ENCODE results near the gene TPX2. TPM values are rescaled to one million over a fixed set of nuclear protein-coding genes. Genes with fewer than 3 reads are reported as not detected.
A peak's percentile ranks its signal among the peaks of the same experiment; 100 is the strongest.

The TPX2 gene
- total RNA-seq, 1 donor from 2014 or later = 278 TPM

GRCh38 chr20:31848088-31848999 is 109.3 kb downstream of the TPX2 start:
- no peaks in the 10 kb centered on the region for H3K9me3 Mint-ChIP-seq
- no peak overlapping the region for H3K4me3 Mint-ChIP-seq
- no peaks in the 10 kb centered on the region for H3K36me3 Mint-ChIP-seq
- TF ChIP-seq CTCF (IDR thresholded peaks at IDR 0.05) (no peak), EZH2phosphoT487 (IDR thresholded peaks at IDR 0.05) (no peak), EZH2 (IDR thresholded peaks at IDR 0.05) (no peak)
- no peak overlapping the region for H3K27ac Mint-ChIP-seq
- no peak overlapping the region for H2AFZ ChIP-seq (replicated peaks)
- H3K4me1 Mint-ChIP-seq = peaks cover 7% of the 10 kb centered on the region
- no peaks in the 10 kb centered on the region for H3K9me3 ChIP-seq (ENCODE audit: low read depth)
- H3K27me3 ChIP-seq = peaks cover 53% of the 10 kb centered on the region
- H3K36me3 ChIP-seq = no peaks in the 10 kb centered on the region
- H4K20me1 ChIP-seq (ENCODE audit: low read depth) = no peaks in the 10 kb centered on the region
- H3F3A ChIP-seq (ENCODE audit: low read depth) = peaks cover 6% of the 10 kb centered on the region
- peaks cover 19% of the 10 kb centered on the region for H3K4me1 ChIP-seq
- H3K79me2 ChIP-seq (ENCODE audit: low read depth) = no peaks in the 10 kb centered on the region
- H3K27ac ChIP-seq = no peak overlapping the region
- DNase-seq (ENCODE audit: low spot score) = no peak
- no peak overlapping the region for H3K4me2 ChIP-seq
- H3K4me3 ChIP-seq = no peak overlapping the region
- no peak overlapping the region for H3K9ac ChIP-seq
- peaks cover 12% of the 10 kb centered on the region for H3K27me3 Mint-ChIP-seq (ENCODE audit: insufficient read depth, low read depth)

DNA sequence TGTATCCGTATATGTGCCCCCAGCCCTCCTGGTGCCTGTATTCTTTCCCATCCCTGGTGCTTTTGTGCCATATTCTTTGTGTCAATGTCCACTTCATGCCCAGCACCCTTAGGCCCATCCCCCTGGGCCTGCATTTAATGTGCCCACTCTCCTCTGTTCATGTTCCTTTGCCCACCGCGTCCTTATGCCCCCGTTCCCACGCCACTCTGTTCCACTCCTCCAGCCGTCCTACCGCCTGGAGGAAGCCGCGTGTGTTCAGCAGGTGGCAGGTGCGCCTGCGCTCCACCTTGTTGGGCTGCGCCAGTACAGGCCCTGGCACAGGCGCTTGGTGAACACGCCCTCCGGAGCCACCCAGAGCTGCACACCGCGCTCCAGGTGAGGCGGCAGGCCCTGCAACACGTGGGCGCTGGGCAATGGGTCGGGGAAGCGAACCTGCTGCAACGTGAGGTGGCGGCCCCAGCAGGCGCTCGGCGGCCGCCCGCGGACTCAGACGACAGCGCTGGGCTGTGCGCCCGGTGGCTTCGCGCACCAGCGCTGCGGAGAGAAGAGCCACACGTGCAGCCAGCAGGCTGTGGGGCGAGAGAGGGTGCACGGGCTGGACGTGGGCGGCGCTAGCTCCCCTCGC is 110.3 kb downstream of the TPX2 start:
- H3K4me3 Mint-ChIP-seq = no peak overlapping the region
- no peak overlapping the region for H2AFZ ChIP-seq (replicated peaks)
- H3K27me3 ChIP-seq = peaks cover 53% of the 10 kb centered on the region
- DNase-seq (ENCODE audit: low spot score) = peak; percentile 37
- H3K27me3 Mint-ChIP-seq (ENCODE audit: insufficient read depth, low read depth) = peaks cover 5% of the 10 kb centered on the region
- H3K36me3 Mint-ChIP-seq = no peaks in the 10 kb centered on the region
- no peaks in the 10 kb centered on the region for H3K79me2 ChIP-seq (ENCODE audit: low read depth)
- H3K27ac ChIP-seq = no peak overlapping the region
- no peak overlapping the region for H3K27ac Mint-ChIP-seq
- peaks cover 6% of the 10 kb centered on the region for H3F3A ChIP-seq (ENCODE audit: low read depth)
- no peaks in the 10 kb centered on the region for H3K9me3 Mint-ChIP-seq
- no peak overlapping the region for H3K4me3 ChIP-seq
- no peak for TF ChIP-seq CTCF (IDR thresholded peaks at IDR 0.05)
- TF ChIP-seq EZH2 (IDR thresholded peaks at IDR 0.05) = peak; percentile 49
- TF ChIP-seq EZH2phosphoT487 (IDR thresholded peaks at IDR 0.05) = no peak
- peaks cover 15% of the 10 kb centered on the region for H3K4me1 ChIP-seq
- H4K20me1 ChIP-seq (ENCODE audit: low read depth) = no peaks in the 10 kb centered on the region
- no peaks in the 10 kb centered on the region for H3K9me3 ChIP-seq (ENCODE audit: low read depth)
- H3K9ac ChIP-seq = no peak overlapping the region
- no peaks in the 10 kb centered on the region for H3K4me1 Mint-ChIP-seq
- H3K36me3 ChIP-seq = no peaks in the 10 kb centered on the region
- H3K4me2 ChIP-seq = peak overlapping the region; percentile 31

Small RNA genes lying within 50 kb of the gene (small RNA-seq; reads per million reads assigned to genes)
- not detected for gene AL160175.1

Other genes starting within 250 kb of the TPX2 start
- gene HM13, start 224.8 kb upstream of the TPX2 start, total RNA-seq (ENCODE audit: low replicate concordance) = 46.2 and 81.5 TPM in 2 replicates
- 80.8 and 133 TPM in 2 replicates for gene ID1, start 134.0 kb upstream of the TPX2 start, total RNA-seq (ENCODE audit: low replicate concordance)
- gene COX4I2, start 101.4 kb upstream of the TPX2 start, total RNA-seq (ENCODE audit: low replicate concordance) = not detected in 2 replicates
- 60.0 and 74.6 TPM in 2 replicates for gene BCL2L1, start 16.4 kb upstream of the TPX2 start, total RNA-seq (ENCODE audit: low replicate concordance)
- 0.22 TPM in 1 of 2 replicates, not detected in the other for gene MYLK2, start 80.1 kb downstream of the TPX2 start, total RNA-seq (ENCODE audit: low replicate concordance)
- 0.53 TPM in 1 of 2 replicates, not detected in the other for gene FOXS1, start 106.3 kb downstream of the TPX2 start, total RNA-seq (ENCODE audit: low replicate concordance)
- 0.45 and 1.1 TPM in 2 replicates for gene DUSP15, start 131.2 kb downstream of the TPX2 start, total RNA-seq (ENCODE audit: low replicate concordance)
- 0.34 TPM in 1 of 2 replicates, not detected in the other for gene TTLL9, start 131.3 kb downstream of the TPX2 start, total RNA-seq (ENCODE audit: low replicate concordance)
- 11.1 and 15.3 TPM in 2 replicates for gene PDRG1, start 212.8 kb downstream of the TPX2 start, total RNA-seq (ENCODE audit: low replicate concordance)
- 0.07 and 0.19 TPM in 2 replicates for gene XKR7, start 228.9 kb downstream of the TPX2 start, total RNA-seq (ENCODE audit: low replicate concordance)